Activated CD4-positive, alpha-beta T cell treated with anti-CD3 and anti-CD28 coated beads, Interleukin-10, Interleukin-2, amounts not matched to agents 100 ng/mL and 50 ng/mL, durations not matched to agents 16 hours and 8 hours (primary cell): ENCODE measurements around the gene RCAN1.
A peak's percentile ranks its signal among the peaks of the same experiment; 100 is the strongest.

Source experiments
- DNase-seq: peaks from one replicate; pipeline ENCODE4 v3.0.0-alpha.2; 2020

Gene RCAN1

DNA sequence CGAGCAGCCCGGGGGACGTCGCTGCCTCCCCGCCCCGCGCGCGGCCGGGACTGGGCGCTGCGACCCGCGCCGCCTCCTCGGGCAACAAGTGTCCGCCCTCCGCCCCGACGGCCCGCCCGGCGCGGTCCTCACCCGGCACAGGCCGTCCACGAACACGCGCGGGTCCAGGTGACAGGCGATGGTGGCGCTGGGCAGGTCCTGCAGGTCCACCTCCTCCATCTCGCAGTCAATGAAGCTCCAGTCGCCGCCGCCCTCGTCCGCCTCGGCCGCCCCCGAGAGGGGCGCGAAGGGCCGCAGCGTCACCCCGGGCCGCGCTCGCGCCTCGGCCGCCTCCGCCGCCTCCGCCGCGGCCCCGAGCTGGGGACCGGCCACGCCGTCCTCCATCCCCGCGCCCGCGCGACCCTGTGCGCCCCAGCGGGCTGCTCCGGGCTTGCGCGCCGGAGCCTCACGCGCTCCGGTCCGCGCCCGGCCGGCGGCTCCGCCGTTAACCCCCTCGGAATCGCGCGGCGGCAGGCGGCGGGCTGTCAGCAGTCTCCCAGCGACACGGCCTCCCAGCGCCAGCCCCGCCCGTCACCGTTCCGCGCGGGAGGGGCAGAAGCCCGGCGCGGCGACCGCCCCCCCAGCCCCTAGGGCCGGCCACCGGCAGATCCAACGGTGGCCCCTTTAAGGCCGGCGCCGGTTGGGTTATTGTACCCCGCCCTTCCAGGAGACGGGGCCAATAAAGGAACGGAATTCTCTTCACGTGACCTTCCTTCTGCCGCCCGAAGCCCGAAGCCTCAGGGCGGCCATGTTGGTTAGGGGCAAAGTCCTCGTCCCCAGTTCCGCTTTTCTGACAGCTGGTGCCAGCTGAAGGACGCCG lies at the start of gene RCAN1:
RCAN1 (minus strand) TSS at position 486 of the 859 bp plus-strand sequence; CDS start at position 384, 102 bp downstream.
- DNase-seq: peak; percentile 95

DNA sequence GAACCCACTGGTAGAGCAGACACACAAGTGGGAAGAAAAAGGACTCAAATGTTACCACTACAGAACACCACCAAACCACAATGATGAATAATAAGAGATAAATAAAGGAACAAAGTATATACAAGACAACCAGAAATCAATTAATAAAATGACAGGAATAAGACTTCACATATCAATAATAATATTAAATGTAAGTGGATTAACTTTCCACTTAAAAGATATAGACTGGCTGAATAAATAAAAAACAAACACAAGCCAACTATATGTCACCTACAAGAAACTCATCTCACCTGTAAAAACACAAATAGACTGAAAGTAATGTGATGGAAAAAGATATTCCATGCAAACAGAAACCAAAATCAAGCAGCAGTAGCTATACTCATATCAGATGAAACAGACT lies 46.9 kb upstream of the RCAN1 start:
- DNase-seq: no peak

DNA sequence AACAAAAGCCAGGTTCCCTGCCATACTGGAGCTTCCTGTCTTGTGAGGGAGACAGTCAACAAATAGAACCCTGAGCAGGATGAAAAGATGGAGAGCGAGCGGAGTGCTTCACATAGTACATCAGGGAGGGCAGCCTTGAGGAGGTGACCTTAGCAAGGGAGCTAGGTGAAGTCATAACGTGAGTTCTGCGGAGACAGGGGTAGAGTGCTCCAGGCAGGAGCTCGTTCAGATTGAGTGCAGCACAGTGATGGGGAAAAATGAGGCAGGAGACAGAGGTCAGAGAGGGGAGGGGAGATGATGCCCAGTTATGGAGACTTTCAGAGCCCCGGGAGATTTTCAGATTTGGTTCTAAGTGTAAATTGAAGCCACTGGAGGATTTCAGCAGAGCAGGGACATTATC lies 38.6 kb upstream of the RCAN1 start:
- DNase-seq: no peak

- DNase-seq: no peak
These were observed 36.7 kb upstream of the RCAN1 start for GRCh38 chr21:34651642-34652041.

DNA sequence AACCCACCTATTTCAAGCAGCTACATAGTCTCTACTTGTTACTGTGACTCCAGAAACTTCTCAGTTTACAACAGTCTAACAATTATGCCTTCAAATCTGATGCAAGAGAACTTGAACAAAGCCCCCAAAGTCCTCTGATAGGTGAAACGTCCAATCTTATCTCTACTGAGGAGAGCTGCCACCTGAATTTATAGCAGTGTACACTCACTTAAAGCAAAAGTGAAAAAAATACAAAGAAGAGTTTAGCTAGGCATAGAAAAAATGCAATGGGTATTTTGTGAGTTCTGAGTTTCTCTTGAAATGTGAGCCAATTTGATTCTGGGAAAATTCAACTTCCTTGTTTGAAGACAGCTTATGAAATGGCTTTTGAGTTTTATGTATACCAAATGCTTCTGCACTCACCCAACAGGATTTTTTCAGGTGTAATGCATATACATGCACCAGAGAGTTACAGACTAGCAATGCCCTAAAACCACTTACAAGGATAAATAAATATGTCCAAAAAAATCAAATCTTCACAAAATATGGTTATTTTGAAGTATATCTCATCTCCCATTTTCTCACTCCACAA lies 36.0 kb upstream of the RCAN1 start:
- no peak for DNase-seq

DNA sequence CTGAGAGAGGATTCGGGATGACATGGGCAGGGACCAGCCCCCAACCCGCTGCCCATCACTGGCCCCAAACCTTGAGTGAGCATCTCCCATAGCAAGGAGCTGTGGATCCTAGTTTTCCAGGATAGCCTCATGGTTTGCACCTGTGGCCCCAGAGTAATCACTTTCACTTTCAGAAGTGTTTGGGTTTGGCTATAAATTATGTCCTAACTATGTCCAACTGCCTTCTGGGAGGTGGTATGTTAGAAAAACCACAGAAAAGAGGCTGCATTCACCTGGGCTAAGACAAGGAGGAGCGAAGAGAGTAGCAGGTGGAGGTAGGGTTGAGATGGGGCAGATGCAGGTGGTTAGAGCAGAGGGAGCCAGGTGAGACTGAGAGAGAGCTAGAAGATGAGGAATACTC lies 34.5 kb upstream of the RCAN1 start:
- DNase-seq: no peak

GRCh38 chr21:34648739-34649297 lies 33.9 kb upstream of the RCAN1 start:
- no peak for DNase-seq

DNA sequence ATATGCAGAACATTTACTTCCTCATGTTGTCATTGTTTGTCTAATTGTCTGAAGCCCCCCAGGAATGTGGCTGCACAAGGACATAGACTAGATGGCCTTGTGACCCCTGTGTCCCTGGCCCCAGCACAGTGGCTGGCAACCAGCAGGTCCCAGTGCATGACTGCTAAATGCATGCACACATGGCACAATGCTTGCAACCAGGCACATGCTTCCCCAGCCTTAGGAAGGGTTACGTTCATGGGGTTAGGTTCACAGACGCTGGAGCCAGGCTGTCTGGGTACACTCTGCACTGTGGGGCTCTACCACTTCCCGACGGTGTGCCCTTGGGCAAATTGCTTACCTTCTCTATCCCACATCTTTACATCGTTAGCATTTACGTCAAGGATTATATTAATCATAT lies 32.6 kb upstream of the RCAN1 start:
- no peak for DNase-seq

- no peak for DNase-seq
These were observed 29.9 kb upstream of the RCAN1 start for GRCh38 chr21:34644825-34645224.

- DNase-seq: peak; percentile 32
These were observed 27.5 kb upstream of the RCAN1 start for GRCh38 chr21:34642211-34643075.

DNA sequence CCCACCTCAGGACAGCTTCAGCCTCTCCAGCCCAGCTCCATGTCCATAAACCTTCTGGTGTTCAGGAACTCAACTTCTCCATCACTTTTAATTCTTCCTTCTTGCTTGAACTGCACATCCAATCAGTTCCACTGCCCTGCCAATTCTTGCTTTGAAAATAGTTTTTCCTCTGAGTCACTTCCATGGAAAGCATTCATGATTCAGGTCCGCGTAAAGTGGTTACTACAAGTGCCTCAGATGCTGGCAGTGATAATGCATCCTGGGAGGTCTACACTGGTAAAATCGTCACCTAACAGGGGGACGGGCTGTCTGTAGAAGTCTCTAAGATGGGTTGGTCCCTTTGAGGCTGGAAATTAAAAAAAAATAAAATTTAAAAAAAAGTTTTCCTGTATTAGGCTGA lies 25.9 kb upstream of the RCAN1 start:
- peak; percentile 51 for DNase-seq

- peak; percentile 78 for DNase-seq
These were observed 25.2 kb upstream of the RCAN1 start for GRCh38 chr21:34639882-34640788.

GRCh38 chr21:34639250-34639649 lies 24.3 kb upstream of the RCAN1 start:
- no peak for DNase-seq

DNA sequence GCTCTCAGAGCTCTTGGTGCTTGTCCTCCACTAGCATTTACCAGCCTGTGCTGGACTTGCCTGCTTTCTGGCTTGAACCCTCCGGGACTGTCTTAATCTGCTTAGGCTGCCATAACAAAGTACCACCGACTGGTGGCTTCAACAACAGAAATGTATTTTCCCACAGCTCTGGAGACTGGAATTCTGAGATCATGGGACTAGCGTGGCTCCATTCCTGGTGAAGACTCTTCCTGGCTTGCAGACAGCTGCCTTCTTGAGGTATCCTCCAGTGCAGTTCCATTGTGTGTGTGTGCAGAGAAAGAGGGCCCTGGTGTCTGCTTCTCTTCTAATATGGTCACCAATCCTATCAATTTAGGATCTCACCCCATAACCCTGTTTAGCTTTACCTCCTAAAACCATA lies 22.0 kb upstream of the RCAN1 start:
- no peak for DNase-seq

GRCh38 chr21:34635307-34635706 lies 20.4 kb upstream of the RCAN1 start:
- no peak for DNase-seq

DNA sequence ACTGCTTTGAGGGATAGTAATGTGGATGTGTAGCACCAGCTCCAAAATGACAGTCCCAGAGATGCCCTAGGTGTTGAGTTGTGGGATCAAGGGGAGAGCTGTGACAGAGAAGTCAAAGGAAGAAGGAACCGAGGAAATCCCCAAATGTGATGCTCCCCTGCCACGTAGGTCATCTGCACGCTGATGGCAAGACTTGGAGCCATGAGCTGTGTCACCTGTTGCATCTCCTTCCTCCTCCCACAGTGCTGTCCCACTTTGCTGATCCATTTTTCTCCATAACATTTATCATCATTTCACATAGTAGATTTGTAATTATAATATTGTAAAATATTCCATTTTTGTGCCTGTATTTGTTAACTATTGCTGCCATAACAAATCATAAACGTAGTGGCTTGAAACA lies 17.6 kb upstream of the RCAN1 start:
- DNase-seq: no peak

- DNase-seq: peak; percentile 59
These were observed 15.7 kb upstream of the RCAN1 start for GRCh38 chr21:34630536-34631143.

DNA sequence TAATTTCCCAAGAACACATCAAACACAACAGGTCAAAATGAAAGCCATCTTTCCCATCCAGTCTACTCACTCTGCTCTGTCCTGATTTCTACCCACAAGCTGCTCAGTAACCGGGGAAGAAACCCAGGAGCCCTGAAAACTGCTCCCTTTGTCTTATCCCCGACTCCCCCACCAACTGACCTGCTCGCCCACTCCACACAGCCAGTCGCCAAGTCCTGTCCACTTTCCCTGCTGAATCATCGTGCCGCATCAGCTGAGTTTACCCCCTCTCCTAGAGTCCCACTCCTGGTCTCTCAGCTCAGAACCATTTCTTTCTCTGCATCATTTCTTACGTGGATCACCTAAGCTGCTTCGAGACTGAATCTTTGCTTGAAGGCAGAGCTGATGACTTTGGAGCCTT lies 11.2 kb upstream of the RCAN1 start:
- DNase-seq: no peak

GRCh38 chr21:34625030-34625593 lies 10.2 kb upstream of the RCAN1 start:
- DNase-seq: no peak

DNA sequence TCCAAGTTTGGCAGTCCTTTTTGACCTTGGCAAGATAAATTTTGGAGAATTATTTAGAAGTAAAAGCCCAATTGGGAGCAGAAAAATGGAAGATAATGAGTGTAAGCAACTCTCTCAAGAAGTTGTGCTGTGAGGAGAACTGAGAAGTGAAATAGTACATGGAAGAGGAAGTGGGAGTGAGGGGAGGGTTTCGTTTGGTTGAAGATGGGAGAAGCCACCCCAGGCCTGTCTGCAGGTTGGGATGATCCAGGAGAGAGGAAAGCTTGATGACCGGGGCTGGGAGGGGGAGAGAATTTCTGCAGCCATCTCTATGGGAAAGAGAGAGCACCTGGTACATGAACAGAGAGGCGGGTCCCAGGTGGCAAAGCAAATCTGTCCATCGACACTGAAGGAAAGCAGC lies 8.6 kb upstream of the RCAN1 start:
- no peak for DNase-seq
